Nephron progenitor cell (in vitro differentiated cells): ENCODE results near the gene C11orf21.

ENCODE experiments used
- DNase-seq: peaks from one replicate; pipeline ENCODE4 v3.0.0; 2021
- H3K27ac Mint-ChIP-seq: 2 replicates; pipeline ENCODE4 v1.8.0; 2021; ENCODE audit warnings: mild to moderate bottlenecking, moderate library complexity, mixed read lengths
- H3K27me3 Mint-ChIP-seq: 2 replicates; pipeline ENCODE4 v1.8.0; 2021; ENCODE audit warnings: mild to moderate bottlenecking, low read depth, mixed read lengths; ENCODE audit not compliant: poor library complexity
- H3K36me3 Mint-ChIP-seq: 2 replicates; pipeline ENCODE4 v1.8.0; 2021; ENCODE audit warnings: low read depth, mixed read lengths
- H3K4me1 Mint-ChIP-seq: 2 replicates; pipeline ENCODE4 v1.8.0; 2021; ENCODE audit warnings: mixed read lengths
- H3K4me3 Mint-ChIP-seq: 2 replicates; pipeline ENCODE4 v1.8.0; 2021; ENCODE audit warnings: mild to moderate bottlenecking, moderate library complexity, mixed read lengths
- H3K9me3 Mint-ChIP-seq: 2 replicates; pipeline ENCODE4 v1.8.0; 2021; ENCODE audit warnings: mild to moderate bottlenecking, moderate library complexity, mixed read lengths
- CTCF ChIP-seq: fragments of 200-600 bp; sonication (generic); IDR thresholded peaks from 2 replicates; pipeline ENCODE4 v1.5.0; 2021; ENCODE audit warnings: antibody characterized with exemption

Gene C11orf21

GRCh38 chr11:2266586-2267305 lies 35.0 kb downstream of the C11orf21 start:
- H3K4me1 Mint-ChIP-seq = peaks cover 18% of the 10 kb centered on the region
- no peak for TF ChIP-seq CTCF
- H3K4me3 Mint-ChIP-seq = no peak overlapping the region
- H3K27me3 Mint-ChIP-seq = peaks cover 60% of the 10 kb centered on the region
- DNase-seq = no peak
- H3K27ac Mint-ChIP-seq = no peak overlapping the region
- no peaks in the 10 kb centered on the region for H3K36me3 Mint-ChIP-seq
- H3K9me3 Mint-ChIP-seq = no peaks in the 10 kb centered on the region

GRCh38 chr11:2265854-2266585 lies 35.7 kb downstream of the C11orf21 start:
- Mint-ChIP-seq H3K4me1 (peaks cover 19% of the 10 kb centered on the region), H3K27ac (no peak overlapping the region), H3K4me3 (no peak overlapping the region), H3K9me3 (no peaks in the 10 kb centered on the region), H3K36me3 (no peaks in the 10 kb centered on the region), H3K27me3 (peaks cover 53% of the 10 kb centered on the region)
- TF ChIP-seq CTCF = no peak
- DNase-seq = no peak

GRCh38 chr11:2265396-2265795 lies 36.3 kb downstream of the C11orf21 start:
- DNase-seq = no peak
- Mint-ChIP-seq H3K36me3 (no peaks in the 10 kb centered on the region), H3K9me3 (no peaks in the 10 kb centered on the region), H3K27me3 (peaks cover 48% of the 10 kb centered on the region), H3K4me3 (no peak overlapping the region), H3K4me1 (peaks cover 19% of the 10 kb centered on the region), H3K27ac (no peak overlapping the region)
- TF ChIP-seq CTCF = no peak

- H3K4me1 Mint-ChIP-seq = peaks cover 19% of the 10 kb centered on the region
- no peak for DNase-seq
- H3K27me3 Mint-ChIP-seq = peaks cover 39% of the 10 kb centered on the region
- TF ChIP-seq CTCF = no peak
- no peak overlapping the region for H3K27ac Mint-ChIP-seq
- no peaks in the 10 kb centered on the region for H3K9me3 Mint-ChIP-seq
- no peak overlapping the region for H3K4me3 Mint-ChIP-seq
- H3K36me3 Mint-ChIP-seq = no peaks in the 10 kb centered on the region
These were observed 37.2 kb downstream of the C11orf21 start for GRCh38 chr11:2264366-2265053.

GRCh38 chr11:2263724-2264360 lies 37.9 kb downstream of the C11orf21 start:
- peaks cover 32% of the 10 kb centered on the region for H3K27me3 Mint-ChIP-seq
- peaks cover 19% of the 10 kb centered on the region for H3K4me1 Mint-ChIP-seq
- no peak overlapping the region for H3K4me3 Mint-ChIP-seq
- H3K9me3 Mint-ChIP-seq = no peaks in the 10 kb centered on the region
- DNase-seq = no peak
- no peak overlapping the region for H3K27ac Mint-ChIP-seq
- H3K36me3 Mint-ChIP-seq = no peaks in the 10 kb centered on the region
- no peak for TF ChIP-seq CTCF
